ENCODE results near the gene TTL.

TTL gene

DNA sequence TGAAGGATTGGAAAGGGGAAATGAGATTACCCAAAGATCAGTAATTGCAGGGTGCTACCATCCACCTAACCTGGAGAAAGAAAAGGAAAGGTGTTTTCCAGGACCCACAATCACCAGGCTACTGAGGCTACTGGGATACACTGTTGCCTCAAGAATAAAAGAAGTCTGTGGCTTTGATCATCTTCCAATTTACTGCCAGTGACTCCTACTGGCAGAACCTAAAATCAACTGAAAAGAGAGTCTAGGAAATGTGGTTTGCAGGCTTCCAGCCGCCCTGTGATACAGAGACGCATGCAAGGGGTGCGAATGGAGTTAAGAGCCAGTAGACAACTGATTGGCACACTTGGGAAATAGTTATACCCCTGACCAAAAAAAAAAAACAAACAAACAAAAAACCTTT is 16.6 kb upstream of the TTL start:
- CTCF ChIA-PET, result no interaction called here
- DNase-seq (ENCODE audit: extremely low spot score), result peak; percentile 14
- POLR2A ChIA-PET, result no interaction called here
- TF ChIP-seq L3MBTL2 (conservative IDR thresholded peaks at IDR 0.05) (no peak), FOXA1 (IDR thresholded peaks at IDR 0.05) (no peak), ARNT (IDR thresholded peaks at IDR 0.05) (no peak), LEF1 (IDR thresholded peaks at IDR 0.05; ENCODE audit: borderline replicate concordance) (no peak), FOXM1 (IDR thresholded peaks at IDR 0.05; ENCODE audit: borderline replicate concordance) (no peak), HDGF (IDR thresholded peaks at IDR 0.05; ENCODE audit: borderline replicate concordance) (no peak)
- TF ChIP-seq, protein P1, sequence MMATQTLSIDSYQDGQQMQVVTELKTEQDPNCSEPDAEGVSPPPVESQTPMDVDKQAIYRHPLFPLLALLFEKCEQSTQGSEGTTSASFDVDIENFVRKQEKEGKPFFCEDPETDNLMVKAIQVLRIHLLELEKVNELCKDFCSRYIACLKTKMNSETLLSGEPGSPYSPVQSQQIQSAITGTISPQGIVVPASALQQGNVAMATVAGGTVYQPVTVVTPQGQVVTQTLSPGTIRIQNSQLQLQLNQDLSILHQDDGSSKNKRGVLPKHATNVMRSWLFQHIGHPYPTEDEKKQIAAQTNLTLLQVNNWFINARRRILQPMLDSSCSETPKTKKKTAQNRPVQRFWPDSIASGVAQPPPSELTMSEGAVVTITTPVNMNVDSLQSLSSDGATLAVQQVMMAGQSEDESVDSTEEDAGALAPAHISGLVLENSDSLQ (IDR thresholded peaks at IDR 0.05), result no peak

DNA sequence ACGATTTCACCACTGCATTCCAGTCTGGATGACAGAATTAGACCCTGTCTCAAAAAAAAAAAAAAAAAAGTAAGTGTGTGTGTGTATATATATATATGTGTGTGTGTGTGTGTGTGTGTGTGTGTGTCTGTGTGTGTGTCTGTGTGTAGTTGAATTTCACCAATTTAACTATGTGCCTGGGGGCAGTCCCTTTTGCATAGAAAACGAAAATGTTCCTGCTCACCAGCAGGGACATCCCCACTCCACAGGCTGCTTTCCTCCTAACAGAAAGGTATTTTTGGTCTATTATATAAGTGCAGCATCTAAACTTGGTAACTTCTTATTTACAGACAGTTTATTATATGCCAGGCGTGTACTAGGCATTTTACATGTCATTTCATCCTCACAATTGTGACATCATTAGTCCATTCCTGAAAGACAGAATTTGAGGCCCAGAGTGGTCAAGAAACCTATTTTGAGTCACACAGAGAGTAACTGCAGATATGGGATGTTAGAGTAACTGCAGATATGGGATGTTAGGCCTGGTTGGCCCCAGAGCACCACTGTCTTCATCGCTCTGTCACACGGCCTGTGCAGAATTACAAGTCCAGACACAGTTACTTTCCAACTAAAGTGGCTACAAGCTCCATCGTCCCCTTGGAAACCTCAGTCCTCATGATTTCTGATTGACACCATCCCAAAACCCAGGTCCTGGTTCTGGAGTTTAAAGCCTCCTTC is 9.3 kb upstream of the TTL start:
- ChIA-PET CTCF (no interaction called here), POLR2A (no interaction called here)
- TF ChIP-seq ELF4 (IDR thresholded peaks at IDR 0.05), result no peak
- no peak for TF ChIP-seq ARNT (IDR thresholded peaks at IDR 0.05)
- no peak for TF ChIP-seq L3MBTL2 (conservative IDR thresholded peaks at IDR 0.05)
- no peak for TF ChIP-seq TARDBP (IDR thresholded peaks at IDR 0.05)
- no peak for TF ChIP-seq SP1 (IDR thresholded peaks at IDR 0.05)
- TF ChIP-seq LEF1 (IDR thresholded peaks at IDR 0.05; ENCODE audit: borderline replicate concordance), result no peak
- no peak for TF ChIP-seq ZNF384 (IDR thresholded peaks at IDR 0.05)
- no peak for TF ChIP-seq FOXM1 (IDR thresholded peaks at IDR 0.05; ENCODE audit: borderline replicate concordance)
- DNase-seq (ENCODE audit: extremely low spot score), result no peak

DNA sequence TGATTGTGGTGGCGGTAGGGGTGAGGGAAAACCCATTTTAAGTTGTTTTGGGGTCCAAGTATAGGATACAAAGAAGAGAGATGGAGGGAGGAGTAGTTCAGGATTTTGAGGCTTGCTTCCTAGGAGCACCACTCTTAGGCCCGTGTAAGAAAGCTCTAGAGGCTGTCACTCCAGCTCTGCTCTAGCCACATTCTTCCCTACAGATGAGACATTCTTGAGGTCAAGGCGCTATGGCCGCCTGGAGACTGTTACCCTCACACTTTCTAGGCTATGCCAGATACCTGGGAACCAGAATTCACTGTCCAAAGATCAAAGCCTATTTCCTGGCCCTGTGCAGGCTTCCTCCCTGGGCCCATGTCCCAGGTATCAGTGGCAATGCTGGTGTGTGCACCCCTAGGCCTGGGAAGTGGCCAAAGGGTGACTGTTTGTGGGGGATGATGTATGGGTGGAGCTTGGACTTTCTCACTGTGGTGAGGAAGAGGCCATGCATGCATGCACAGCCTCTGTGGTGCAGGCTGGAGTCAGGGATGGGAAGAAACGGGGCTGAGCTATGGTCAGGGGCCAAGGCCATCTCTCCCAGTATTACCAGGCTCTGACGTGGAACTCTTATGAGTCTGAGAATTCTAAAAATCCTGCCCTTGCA is 7.0 kb upstream of the TTL start:
- TF ChIP-seq SP1 (IDR thresholded peaks at IDR 0.05), result no peak
- DNase-seq (ENCODE audit: extremely low spot score), result no peak
- ChIA-PET POLR2A (no interaction called here), CTCF (no interaction called here)

DNA sequence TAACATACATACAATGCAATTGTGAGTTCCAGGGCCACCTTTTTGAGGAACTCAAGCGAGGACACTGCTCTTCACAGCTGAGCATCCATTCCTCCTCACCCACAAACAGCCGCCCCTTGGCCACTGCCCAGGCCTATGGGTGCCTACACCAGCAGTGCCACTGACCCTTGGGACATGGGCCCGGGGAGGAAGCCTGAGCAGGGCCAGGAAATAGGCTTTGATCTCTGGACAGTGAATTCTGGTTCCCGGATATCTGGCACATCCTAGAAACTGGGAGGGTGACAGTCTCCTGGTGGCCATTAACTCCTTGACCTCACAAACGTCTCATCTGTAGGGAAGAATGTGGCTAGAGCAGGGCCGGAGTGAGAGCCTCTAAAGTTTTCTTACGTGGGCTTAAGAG is 5.5 kb upstream of the TTL start:
- DNase-seq (ENCODE audit: extremely low spot score), result no peak

DNA sequence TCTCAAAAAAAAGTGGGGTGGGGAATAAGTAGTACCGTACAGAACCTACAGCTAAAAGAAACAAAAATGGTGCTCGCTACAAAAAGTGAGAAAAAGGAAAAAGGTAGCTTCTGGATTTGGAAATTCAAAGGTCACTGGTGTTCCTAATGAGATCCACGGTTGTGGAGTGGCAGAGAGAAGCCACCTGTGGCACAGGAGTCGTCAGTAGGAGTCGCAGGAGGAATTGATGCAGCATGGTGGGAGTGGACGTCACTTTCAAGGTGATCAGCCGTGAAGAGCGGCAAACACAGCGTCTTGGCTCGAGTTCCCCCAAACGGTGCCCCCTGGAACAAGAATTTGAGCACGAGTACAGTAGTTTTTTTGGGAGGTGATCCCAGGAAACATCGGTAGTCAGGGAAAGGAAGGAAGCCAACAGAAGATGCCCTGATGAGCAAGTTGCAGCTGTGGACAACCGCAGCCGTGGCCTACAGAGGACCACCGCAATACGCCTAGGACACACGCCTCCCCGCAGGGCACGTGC is 1.4 kb upstream of the TTL start:
- ChIA-PET POLR2A (interaction anchor here (1.0 to 1.6 kb wide), 5 partner anchors 11 to 103 kb away, joined by 3 to 6 read pairs (median 4); no protein-coding TSS in a partner anchor), CTCF (interaction anchor here (0.9 to 1.7 kb wide), 4 partner anchors 12 to 387 kb away, joined by 3 read pairs; no protein-coding TSS in a partner anchor)
- peak; percentile 14 for DNase-seq (ENCODE audit: extremely low spot score)
- no peak for TF ChIP-seq ZNF384 (IDR thresholded peaks at IDR 0.05)

More for the DNA sequence above, 5.5 kb upstream of the TTL start:
- no peak for TF ChIP-seq CTBP1 (IDR thresholded peaks at IDR 0.05; ENCODE audit: borderline replicate concordance)
- TF ChIP-seq ZNF384 (IDR thresholded peaks at IDR 0.05), result no peak
- ChIA-PET CTCF (no interaction called here), POLR2A (no interaction called here)

DNA sequence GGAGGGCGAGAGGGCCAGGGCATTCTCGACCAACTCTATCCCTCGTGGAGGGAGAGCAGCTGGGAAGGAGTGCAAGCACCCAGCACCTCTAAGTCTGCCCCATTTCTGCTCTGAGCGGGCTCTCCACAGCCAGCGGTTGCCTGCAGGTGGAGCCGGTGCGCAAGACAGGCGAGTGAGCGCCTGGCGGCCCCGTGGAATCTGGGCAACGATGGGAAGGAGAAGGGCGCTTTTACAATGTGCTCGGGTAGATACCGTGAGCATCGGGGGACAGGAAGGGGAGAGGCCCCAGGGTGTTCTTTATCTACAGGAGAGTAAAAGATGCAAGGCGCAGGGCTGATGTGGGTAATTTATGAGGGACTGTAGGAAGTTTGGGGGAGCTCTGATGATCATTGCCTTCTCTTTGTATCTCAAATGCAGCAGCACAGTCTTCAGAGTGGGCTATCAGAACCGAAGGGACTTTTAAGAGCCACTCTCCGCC is 867 bp upstream of the TTL start:
- POLR2A ChIA-PET, result interaction anchor here (1.0 to 1.5 kb wide), 4 partner anchors 11 to 102 kb away, joined by 3 to 6 read pairs (median 4); no protein-coding TSS in a partner anchor
- CTCF ChIA-PET, result interaction anchor here (0.6 to 1.7 kb wide), 5 partner anchors 12 to 388 kb away, joined by 3 read pairs; no protein-coding TSS in a partner anchor
- peak; percentile 68 for TF ChIP-seq L3MBTL2 (conservative IDR thresholded peaks at IDR 0.05)
- no peak for TF ChIP-seq SP1 (IDR thresholded peaks at IDR 0.05)
- peak; percentile 84 for DNase-seq (ENCODE audit: extremely low spot score)

DNA sequence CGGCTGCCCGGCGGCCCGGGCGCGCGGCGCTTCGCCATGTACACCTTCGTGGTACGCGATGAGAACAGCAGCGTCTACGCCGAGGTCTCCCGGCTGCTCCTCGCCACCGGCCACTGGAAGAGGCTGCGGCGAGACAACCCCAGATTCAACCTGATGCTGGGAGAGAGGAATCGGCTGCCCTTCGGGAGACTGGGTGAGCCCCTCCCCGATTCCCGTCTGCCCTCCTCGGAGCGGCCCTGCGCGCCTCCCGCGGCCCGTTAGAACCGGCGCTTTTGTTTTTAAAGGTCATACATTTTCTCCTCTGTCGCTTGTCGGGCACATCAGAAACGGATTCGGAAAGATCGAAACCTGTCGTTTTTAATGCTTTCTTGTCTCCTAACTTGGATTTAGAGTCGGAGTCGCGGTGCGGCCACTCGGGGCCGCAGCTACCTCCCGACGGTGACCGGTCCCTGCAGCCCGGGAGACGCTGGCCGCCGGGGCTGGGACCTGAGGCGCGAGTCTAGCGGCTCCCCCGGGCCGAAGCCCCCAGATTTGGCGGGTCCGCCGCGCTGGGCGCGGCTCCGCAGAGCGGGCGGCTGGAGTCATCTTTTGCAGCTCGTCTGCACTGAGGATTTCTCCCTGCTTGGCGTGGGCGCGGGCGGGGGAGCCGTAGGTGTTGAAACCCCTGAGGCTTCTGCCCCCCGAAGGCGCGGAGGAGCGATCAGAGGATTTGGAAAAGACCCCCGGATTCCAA is 519 bp downstream of the TTL start:
- POLR2A ChIA-PET, result interaction anchor here (1.2 to 1.6 kb wide), 4 partner anchors 9 to 101 kb away, joined by 3 to 10 read pairs (median 5); no protein-coding TSS in a partner anchor
- TF ChIP-seq CTBP1 (IDR thresholded peaks at IDR 0.05; ENCODE audit: borderline replicate concordance), result no peak
- no peak for TF ChIP-seq ELF4 (IDR thresholded peaks at IDR 0.05)
- no peak for TF ChIP-seq SUZ12 (IDR thresholded peaks at IDR 0.05)
- TF ChIP-seq ZNF384 (IDR thresholded peaks at IDR 0.05), result no peak
- no peak for TF ChIP-seq BHLHE40 (IDR thresholded peaks at IDR 0.05; ENCODE audit: borderline replicate concordance)
- TF ChIP-seq FOXM1 (IDR thresholded peaks at IDR 0.05; ENCODE audit: borderline replicate concordance), result no peak
- no peak for TF ChIP-seq ARNT (IDR thresholded peaks at IDR 0.05)
- TF ChIP-seq, protein P1 (IDR thresholded peaks at IDR 0.05), result no peak
- CTCF ChIA-PET, result interaction anchor here (0.7 to 1.2 kb wide), 2 partner anchors 256 to 461 kb away, joined by 3 to 4 read pairs; no protein-coding TSS in a partner anchor
- DNase-seq (ENCODE audit: extremely low spot score), result peak; percentile 43

Data from HEK293T (cell line).